GM21367 (cell line): Measurements from ENCODE around the gene POU4F2.
"Not testable (repeated sequence)": the region's sequence is repeated elsewhere in the genome, so short reads cannot be mapped to it uniquely, and the experiment has no call there.

Experiments
- ATAC-seq: cut with Tn5 transposase; IDR thresholded peaks from one replicate; pipeline ENCODE4 v1.9.1; 2021; ENCODE audit not compliant: unreplicated experiment

Gene POU4F2

GRCh38 chr4:146654687-146655520 is 16.2 kb downstream of the POU4F2 start:
- ATAC-seq: no peak

- ATAC-seq: no peak
These were observed 16.8 kb downstream of the POU4F2 start for GRCh38 chr4:146655521-146655856.

- no peak for ATAC-seq
These were observed 22.7 kb downstream of the POU4F2 start for GRCh38 chr4:146661367-146661766.

- ATAC-seq: not testable (repeated sequence)
These were observed 25.2 kb downstream of the POU4F2 start for GRCh38 chr4:146663968-146664311.

GRCh38 chr4:146674829-146675570 is 36.3 kb downstream of the POU4F2 start:
- ATAC-seq: no peak
